ENCODE data around the gene BNC2.

DNA sequence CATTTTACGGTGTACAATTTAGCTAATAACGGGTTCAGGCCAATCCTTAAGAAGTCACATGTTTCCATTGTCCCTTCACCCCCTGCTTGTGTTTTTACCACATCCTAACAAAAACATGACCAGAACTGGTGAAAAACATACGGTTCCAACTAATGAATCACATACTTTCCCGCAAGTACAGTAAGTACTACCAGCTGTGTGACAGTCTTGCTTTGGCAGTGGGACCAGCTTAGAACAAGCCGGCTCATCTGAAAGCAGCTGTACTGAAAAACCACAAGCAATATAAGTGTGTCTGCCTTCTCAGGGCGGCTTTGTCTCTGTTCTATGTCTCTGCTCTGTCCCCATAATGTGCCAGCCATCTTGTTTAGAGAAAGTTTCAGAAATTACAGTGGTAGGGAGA lies 242.5 kb downstream of the BNC2 start:
- TF ChIP-seq GATA2 (IDR thresholded peaks at IDR 0.05; ENCODE audit: low read depth, low read length) (no peak), GATA3 (IDR thresholded peaks at IDR 0.05; ENCODE audit: low read depth, low read length) (no peak)
